ENCODE results near the gene RSRC1. TPM values are rescaled to one million over a fixed set of nuclear protein-coding genes. Genes with fewer than 3 reads are reported as not detected.

Gene RSRC1
- total and polyA plus RNA-seq, 2 of the 13 experiments (the other 11 are each of a cell fraction or from before 2014, with no cell fraction given): 4.9 to 63.0 TPM

DNA sequence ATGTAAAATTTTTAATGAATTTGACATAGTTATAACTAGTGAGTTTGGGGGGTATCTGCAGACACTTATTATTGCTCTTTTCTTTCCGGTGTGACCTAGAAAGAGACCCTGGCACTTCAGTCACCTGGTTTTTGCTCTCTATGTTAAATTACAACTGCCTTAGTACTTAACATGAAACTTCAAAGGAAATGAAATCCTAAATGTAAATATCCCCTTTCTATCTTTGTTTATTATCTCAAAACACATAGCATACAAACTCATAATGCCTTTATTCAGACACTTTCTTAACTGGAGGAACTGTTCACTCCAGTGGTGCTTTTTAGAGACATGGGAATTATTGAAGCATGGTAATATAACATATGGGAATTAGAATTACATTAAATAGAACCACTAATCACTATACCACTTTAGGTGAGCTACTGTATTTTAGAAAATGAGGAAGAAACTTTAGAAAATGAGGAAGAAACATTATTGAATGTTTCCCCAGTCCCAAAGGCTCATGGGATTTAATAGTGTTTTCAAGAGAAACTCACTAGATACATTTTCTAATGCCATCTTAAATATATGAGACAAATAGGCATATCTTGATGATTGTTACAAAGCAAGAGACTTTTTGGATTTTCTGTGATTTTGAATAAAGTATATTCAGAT, 341.6 kb downstream of the RSRC1 start (continued):
- TF ChIP-seq, protein P1, sequence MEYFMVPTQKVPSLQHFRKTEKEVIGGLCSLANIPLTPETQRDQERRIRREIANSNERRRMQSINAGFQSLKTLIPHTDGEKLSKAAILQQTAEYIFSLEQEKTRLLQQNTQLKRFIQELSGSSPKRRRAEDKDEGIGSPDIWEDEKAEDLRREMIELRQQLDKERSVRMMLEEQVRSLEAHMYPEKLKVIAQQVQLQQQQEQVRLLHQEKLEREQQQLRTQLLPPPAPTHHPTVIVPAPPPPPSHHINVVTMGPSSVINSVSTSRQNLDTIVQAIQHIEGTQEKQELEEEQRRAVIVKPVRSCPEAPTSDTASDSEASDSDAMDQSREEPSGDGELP (IDR thresholded peaks at IDR 0.05; ENCODE audit: borderline replicate concordance, low read depth): peak; percentile 63; the same call in 1 of the 2 replicates
- TF ChIP-seq, protein P2, sequence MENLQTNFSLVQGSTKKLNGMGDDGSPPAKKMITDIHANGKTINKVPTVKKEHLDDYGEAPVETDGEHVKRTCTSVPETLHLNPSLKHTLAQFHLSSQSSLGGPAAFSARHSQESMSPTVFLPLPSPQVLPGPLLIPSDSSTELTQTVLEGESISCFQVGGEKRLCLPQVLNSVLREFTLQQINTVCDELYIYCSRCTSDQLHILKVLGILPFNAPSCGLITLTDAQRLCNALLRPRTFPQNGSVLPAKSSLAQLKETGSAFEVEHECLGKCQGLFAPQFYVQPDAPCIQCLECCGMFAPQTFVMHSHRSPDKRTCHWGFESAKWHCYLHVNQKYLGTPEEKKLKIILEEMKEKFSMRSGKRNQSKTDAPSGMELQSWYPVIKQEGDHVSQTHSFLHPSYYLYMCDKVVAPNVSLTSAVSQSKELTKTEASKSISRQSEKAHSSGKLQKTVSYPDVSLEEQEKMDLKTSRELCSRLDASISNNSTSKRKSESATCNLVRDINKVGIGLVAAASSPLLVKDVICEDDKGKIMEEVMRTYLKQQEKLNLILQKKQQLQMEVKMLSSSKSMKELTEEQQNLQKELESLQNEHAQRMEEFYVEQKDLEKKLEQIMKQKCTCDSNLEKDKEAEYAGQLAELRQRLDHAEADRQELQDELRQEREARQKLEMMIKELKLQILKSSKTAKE (CRISPR knock-in tag; IDR thresholded peaks at IDR 0.05; ENCODE audit: borderline replicate concordance): peak; percentile 29; the same call in 1 of the 2 replicates
- TF ChIP-seq SP4 (CRISPR knock-in tag; IDR thresholded peaks at IDR 0.05) (no peak), SP2 (CRISPR knock-in tag; IDR thresholded peaks at IDR 0.05) (no peak), HNRNPUL1 (IDR thresholded peaks at IDR 0.05; ENCODE audit: low read depth, low read length) (no peak), NCOA2 (CRISPR knock-in tag; IDR thresholded peaks at IDR 0.05) (peak; percentile 68), RFXANK (CRISPR knock-in tag; IDR thresholded peaks at IDR 0.05) (no peak), GATA4 (IDR thresholded peaks at IDR 0.05; ENCODE audit: borderline replicate concordance, low read depth) (peak; percentile 57; the same call in 1 of the 2 replicates), ZFP1 (CRISPR knock-in tag; IDR thresholded peaks at IDR 0.05) (peak; percentile 28; the same call in 1 of the 2 replicates), HHEX (CRISPR knock-in tag; IDR thresholded peaks at IDR 0.05) (peak; percentile 95), FOXA3 (CRISPR knock-in tag; IDR thresholded peaks at IDR 0.05) (peak; percentile 93), ZNF557 (CRISPR knock-in tag; IDR thresholded peaks at IDR 0.05) (no peak), TBL1XR1 (IDR thresholded peaks at IDR 0.05; ENCODE audit: borderline replicate concordance, low read length, partially characterized antibody) (peak; percentile 68), ZBTB1 (CRISPR knock-in tag; IDR thresholded peaks at IDR 0.05; ENCODE audit: borderline replicate concordance) (no peak), REST (IDR thresholded peaks at IDR 0.05; ENCODE audit: borderline replicate concordance in 1 of 2, low read depth in 1 of 2, low read length in 2 of 2) (peak in 1 of 2 experiments; percentile 67; a peak in 1 of 4 replicates), ZNF264 (CRISPR knock-in tag; IDR thresholded peaks at IDR 0.05) (0 out of 2 replicates have a peak, but pooled peaks have one; percentile 76)
- TF ChIP-seq, protein P3, sequence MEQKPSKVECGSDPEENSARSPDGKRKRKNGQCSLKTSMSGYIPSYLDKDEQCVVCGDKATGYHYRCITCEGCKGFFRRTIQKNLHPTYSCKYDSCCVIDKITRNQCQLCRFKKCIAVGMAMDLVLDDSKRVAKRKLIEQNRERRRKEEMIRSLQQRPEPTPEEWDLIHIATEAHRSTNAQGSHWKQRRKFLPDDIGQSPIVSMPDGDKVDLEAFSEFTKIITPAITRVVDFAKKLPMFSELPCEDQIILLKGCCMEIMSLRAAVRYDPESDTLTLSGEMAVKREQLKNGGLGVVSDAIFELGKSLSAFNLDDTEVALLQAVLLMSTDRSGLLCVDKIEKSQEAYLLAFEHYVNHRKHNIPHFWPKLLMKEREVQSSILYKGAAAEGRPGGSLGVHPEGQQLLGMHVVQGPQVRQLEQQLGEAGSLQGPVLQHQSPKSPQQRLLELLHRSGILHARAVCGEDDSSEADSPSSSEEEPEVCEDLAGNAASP (CRISPR knock-in tag; IDR thresholded peaks at IDR 0.05; ENCODE audit: borderline replicate concordance): 0 out of 2 replicates have a peak, but pooled peaks have one; percentile 47
- TF ChIP-seq, protein P4, sequence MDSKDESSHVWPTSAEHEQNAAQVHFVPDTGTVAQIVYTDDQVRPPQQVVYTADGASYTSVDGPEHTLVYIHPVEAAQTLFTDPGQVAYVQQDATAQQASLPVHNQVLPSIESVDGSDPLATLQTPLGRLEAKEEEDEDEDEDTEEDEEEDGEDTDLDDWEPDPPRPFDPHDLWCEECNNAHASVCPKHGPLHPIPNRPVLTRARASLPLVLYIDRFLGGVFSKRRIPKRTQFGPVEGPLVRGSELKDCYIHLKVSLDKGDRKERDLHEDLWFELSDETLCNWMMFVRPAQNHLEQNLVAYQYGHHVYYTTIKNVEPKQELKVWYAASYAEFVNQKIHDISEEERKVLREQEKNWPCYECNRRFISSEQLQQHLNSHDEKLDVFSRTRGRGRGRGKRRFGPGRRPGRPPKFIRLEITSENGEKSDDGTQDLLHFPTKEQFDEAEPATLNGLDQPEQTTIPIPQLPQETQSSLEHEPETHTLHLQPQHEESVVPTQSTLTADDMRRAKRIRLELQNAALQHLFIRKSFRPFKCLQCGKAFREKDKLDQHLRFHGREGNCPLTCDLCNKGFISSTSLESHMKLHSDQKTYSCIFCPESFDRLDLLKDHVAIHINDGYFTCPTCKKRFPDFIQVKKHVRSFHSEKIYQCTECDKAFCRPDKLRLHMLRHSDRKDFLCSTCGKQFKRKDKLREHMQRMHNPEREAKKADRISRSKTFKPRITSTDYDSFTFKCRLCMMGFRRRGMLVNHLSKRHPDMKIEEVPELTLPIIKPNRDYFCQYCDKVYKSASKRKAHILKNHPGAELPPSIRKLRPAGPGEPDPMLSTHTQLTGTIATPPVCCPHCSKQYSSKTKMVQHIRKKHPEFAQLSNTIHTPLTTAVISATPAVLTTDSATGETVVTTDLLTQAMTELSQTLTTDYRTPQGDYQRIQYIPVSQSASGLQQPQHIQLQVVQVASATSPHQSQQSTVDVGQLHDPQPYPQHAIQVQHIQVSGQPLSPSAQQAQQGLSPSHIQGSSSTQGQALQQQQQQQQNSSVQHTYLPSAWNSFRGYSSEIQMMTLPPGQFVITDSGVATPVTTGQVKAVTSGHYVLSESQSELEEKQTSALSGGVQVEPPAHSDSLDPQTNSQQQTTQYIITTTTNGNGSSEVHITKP (CRISPR knock-in tag; IDR thresholded peaks at IDR 0.05; ENCODE audit: low read depth): no peak

All from HepG2 (cell line).